ENCODE data around the gene SLC4A8.
"Not testable (repeated sequence)": the region's sequence is repeated elsewhere in the genome, so short reads cannot be mapped to it uniquely, and the experiment has no call there.

SLC4A8 gene

DNA sequence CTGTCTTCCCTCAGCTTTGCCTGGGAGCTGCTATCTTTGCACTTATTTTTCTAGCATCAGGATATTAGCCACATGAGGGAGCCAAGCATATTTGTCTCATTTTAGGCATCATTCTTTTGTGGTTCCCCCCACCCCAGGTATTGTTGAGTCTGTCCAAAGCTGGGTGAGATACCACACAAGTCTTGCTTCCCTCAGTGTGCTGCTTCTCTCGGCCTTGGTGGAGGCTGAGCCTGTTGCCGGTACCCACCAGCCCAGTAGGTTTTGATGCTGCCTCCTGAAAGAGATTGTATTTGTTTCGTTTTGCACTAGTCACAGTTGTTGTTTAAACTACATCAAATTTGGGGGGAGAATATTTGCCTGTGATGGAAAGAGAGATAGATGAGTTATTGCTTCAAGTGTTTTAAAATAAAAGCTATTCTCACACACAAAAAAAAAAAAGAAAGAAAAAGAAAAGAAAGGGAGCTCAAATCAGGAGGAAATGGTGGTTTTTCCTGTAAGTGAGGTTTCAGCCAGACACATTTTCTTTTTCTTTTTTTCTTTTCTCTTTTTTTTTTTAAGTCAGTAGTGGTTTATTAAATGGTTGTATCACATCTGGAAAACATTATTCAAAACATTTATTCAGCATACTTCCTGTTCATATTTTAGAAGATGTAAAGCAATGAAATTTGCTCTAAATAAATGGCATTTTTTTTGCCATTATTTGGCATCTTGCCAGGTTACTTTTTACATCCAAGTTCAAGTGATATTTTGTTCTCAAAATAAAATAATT, 58.5 kb downstream of the SLC4A8 start:
- peak; percentile 12 to 17 for DNase-seq

DNA sequence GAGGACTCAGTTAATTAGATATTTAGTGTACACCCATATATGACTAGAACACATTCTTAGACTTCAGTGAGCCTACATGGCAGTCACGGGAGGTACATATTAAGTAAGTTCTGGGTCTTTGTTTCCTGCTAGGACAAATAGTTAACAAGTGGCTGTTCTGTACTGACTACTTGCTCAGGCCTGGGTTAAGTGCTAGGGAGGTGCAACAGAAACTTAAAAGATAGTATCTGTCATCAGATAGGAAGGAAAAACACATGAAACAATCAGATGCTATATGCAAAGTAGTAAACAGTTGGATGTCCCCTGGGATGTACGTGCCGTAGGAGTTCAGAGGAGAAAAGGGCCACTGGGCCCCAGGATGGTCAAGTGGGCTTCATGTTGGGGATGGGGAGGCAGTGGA, 59.5 kb downstream of the SLC4A8 start:
- DNase-seq, result no peak

DNA sequence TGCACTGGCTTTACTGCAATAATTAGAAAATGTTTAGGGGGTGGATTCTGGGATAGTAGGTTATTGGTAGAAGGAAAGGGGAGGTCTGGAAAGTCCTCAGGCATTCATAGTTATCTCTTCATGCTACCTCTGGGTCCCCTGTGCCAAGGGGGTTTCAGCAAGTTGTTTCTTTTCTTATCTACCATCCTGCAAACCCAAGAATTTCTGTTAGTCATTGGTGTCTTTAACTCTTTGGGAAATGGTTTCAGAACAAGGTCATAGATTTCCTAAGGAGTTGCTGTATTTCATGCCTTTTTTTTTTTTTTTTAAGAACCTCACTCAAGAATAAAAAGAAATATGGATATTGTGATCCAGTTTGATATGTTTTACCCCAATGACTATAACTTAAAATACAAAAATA, 63.6 kb downstream of the SLC4A8 start:
- DNase-seq, result no peak

DNA sequence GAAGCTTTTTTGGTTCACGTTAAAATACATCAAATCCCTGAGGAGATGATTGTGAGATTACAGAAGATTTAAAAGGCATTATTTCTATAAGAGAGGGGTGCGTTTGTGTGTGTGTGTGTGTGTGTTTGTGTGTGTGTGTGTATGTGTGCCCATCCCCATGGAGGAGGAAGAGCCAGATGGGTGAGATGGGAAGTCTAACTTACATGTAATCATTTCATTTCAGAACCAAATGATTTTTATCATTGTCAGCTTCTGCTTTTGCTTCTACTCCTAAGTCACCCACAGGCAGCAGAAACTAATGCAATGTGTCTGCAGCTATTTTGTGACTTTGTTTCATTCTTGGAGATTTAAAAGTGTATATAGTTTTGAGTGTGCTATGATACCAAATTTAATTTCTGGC, 68.7 kb downstream of the SLC4A8 start:
- no peak for DNase-seq

- DNase-seq, result no peak
Measured at GRCh38 chr12:51496895-51497294, 72.3 kb downstream of the SLC4A8 start.

GRCh38 chr12:51504851-51505250, 80.2 kb downstream of the SLC4A8 start:
- DNase-seq, result no peak

GRCh38 chr12:51505360-51506105, 80.9 kb downstream of the SLC4A8 start:
- DNase-seq, result no peak

GRCh38 chr12:51507178-51507577, 82.5 kb downstream of the SLC4A8 start:
- no peak for DNase-seq

- DNase-seq, result no peak
Measured at GRCh38 chr12:51508285-51508684, 83.7 kb downstream of the SLC4A8 start.

DNA sequence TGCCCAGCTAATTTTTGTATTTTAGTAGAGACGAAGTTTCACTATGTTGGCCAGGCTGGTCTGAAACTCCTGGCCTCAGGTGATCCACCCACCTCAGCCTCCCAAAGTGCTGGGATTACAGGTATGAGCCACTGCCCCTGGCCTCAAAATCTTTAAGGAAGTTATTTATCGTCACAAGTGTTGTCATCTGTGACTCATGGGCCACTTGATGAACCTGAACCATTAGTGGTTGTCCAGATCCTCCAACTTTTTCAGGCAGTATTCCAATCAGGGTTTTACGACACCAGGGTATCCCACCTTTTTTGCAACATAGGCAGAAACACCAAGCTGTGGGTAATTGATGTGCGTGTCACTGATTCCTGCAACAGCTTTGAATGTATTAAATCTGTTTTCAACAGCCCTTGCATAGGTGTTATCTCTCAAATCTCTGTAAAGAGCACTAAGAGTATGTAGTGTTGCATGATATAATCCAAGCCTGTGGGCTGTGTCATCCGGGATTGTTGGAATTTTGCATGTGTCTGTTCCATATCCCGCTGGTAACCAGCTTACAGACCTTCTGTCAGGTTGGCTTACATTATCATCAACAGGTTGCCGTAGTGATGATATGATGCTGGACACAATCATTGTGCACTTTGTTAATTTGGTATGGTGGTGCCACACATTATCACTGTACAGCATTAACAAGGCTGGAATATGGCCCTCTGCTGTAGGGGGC, 87.1 kb downstream of the SLC4A8 start:
- DNase-seq, result no peak

GRCh38 chr12:51512438-51512837, 87.8 kb downstream of the SLC4A8 start:
- no peak for DNase-seq

DNA sequence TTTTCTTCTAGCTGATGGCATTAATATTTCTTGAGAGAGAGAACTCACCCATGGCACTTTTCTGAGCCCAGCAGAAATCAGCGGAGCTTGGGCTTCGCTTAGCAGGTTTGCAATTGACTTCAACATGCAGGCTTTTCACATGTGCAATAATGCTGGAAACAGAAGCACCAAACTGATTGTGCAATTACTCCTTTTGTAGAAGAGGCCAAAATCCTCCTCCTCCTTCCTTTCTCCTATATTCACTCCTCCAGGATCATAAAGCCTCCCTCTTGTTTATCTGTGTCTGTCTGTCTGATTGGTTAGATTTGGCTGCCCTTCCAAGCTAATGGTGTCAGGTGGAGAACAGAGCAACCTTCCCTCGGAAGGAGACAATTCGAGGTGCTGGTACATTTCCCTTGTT, 90.4 kb downstream of the SLC4A8 start:
- not testable (repeated sequence) for DNase-seq

DNA sequence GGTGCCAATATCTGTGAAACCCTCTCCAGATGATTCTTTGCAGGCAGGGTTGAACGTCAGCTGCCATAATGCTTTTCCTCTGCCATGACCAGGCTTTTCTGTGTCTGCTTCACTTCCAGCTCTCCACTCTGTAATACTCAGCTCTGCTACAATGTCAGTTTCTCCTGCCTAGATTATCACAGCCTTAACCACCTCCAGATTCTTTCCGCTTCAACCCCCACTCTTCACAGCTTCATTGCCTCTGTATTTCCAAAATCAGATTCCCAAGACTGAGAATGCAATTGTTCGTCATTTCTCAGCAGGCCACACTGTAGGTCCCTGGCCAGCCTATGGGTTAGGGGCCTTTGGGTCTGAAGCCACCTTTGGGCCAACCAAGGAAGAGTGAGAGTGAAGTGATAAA, 92.7 kb downstream of the SLC4A8 start:
- DNase-seq, result no peak

GRCh38 chr12:51517800-51518199, 93.2 kb downstream of the SLC4A8 start:
- DNase-seq, result no peak

- DNase-seq, result no peak
Measured at GRCh38 chr12:51519755-51520154, 95.1 kb downstream of the SLC4A8 start.

- no peak for DNase-seq
Measured at GRCh38 chr12:51520576-51521325, 96.1 kb downstream of the SLC4A8 start.

GRCh38 chr12:51521554-51522276, 97.1 kb downstream of the SLC4A8 start:
- no peak for DNase-seq

- no peak for DNase-seq
Measured at GRCh38 chr12:51522696-51523095, 98.1 kb downstream of the SLC4A8 start.

DNA sequence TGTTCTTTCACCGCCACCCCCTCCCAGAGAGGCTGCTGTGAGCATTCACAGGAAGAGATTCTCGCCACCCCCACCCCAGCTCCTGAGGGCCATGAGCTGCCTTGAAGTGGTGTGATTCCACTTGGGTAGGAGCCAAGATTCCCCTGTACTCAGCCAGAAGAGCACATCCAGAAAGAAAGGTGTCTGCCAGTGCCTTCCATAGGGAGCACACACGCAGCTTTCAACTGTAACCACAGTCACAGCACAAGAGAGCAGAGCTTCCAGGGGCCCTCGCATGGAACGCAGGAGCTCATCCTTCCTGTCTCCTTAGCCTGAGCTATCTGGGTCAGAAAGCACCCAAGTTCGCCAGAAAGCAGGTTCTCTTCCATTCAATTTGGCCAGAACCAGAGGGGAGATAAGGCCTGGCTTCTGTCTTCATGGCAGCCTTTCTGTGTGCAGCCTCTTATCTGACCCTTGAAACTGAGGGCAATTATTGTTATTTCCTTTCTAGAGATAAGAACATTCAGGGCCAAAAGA, 99.8 kb downstream of the SLC4A8 start:
- DNase-seq, result no peak

GRCh38 chr12:51525518-51525917, 100.9 kb downstream of the SLC4A8 start:
- no peak for DNase-seq

DNA sequence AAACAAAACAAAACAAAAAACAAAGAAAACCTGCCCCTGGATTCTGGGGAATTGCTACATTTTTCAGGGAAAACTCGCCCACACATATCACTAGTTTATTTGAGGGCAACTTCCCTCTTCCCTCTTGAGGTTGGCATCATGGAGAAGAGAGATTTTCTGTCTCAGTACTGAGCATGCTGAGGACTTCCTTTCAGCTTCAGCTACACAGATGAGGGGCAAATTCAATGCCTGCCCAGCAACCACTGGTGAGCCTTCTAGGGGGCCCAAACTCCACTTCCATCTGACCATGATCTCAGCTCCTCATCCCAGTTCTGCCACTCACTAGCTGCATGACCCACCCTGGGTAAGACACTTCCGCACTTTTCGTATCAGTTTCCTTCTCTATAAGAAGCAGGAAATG, 103.3 kb downstream of the SLC4A8 start:
- DNase-seq, result no peak

Data from CD4-positive, alpha-beta T cell treated with Interleukin-1 beta for 1 hour (primary cell).